ENCODE measurements around the gene PDE3A. TPM values are rescaled to one million over a fixed set of nuclear protein-coding genes. Genes with fewer than 3 reads are reported as not detected.

Gene PDE3A
- total RNA-seq, 2 experiments from 2014 or later: not detected

GRCh38 chr12:20508962-20509361 lies 140.6 kb downstream of the PDE3A start:
- Histone ChIP-seq H3K4me1 (ENCODE audit: insufficient read depth, low read length, poor library complexity, severe bottlenecking) (no peaks in the 10 kb centered on the region), H3K9me2 (ENCODE audit: insufficient read depth, low read length) (no peaks in the 10 kb centered on the region), H2AFZ (ENCODE audit: low read length) (no peak overlapping the region), H3K36me3 (ENCODE audit: insufficient read depth, low read length) (no peaks in the 10 kb centered on the region), H4K20me1 (ENCODE audit: insufficient read depth, low read length) (no peaks in the 10 kb centered on the region), H3K79me2 (ENCODE audit: insufficient read depth, low read depth, low read length) (no peaks in the 10 kb centered on the region), H3K27ac (ENCODE audit: low read depth, low read length, poor library complexity, severe bottlenecking) (no peak overlapping the region), H3K4me2 (ENCODE audit: low read length) (no peak overlapping the region), H3K4me3 (ENCODE audit: low read depth, low read length, poor library complexity, severe bottlenecking) (no peak overlapping the region), H3K9me3 (ENCODE audit: low read length) (no peaks in the 10 kb centered on the region)
- intact Hi-C loops (cut with micrococcal nuclease; ENCODE audit: unreplicated experiment): no loop called here
- ChIA-PET POLR2A (interaction anchor here (1.1 kb wide), 1 partner anchor 9 kb away, joined by 4 read pairs; no protein-coding TSS in a partner anchor), CTCF (ENCODE audit: unreplicated experiment) (no interaction called here)
- DNase-seq (ENCODE audit: low spot score): no peak
- no TSS peak for BruUV-seq (replicated peaks)
- TF ChIP-seq CTCF (conservative IDR thresholded peaks at IDR 0.05; ENCODE audit: low read length) (no peak), EZH2phosphoT487 (IDR thresholded peaks at IDR 0.05; ENCODE audit: borderline replicate concordance, low read depth, low read length) (no peak)

- CTCF ChIA-PET (ENCODE audit: unreplicated experiment): no interaction called here
- no TSS peak for BruUV-seq (replicated peaks)
- no peak overlapping the region for H2AFZ ChIP-seq (ENCODE audit: low read length)
Measured at GRCh38 chr12:20510811-20511210, 142.5 kb downstream of the PDE3A start.

GRCh38 chr12:20513189-20513588 lies 144.9 kb downstream of the PDE3A start:
- Histone ChIP-seq H3K9me3 (ENCODE audit: low read length) (no peaks in the 10 kb centered on the region), H3K9me2 (ENCODE audit: insufficient read depth, low read length) (no peaks in the 10 kb centered on the region), H3K4me2 (ENCODE audit: low read length) (no peak overlapping the region), H3K4me3 (ENCODE audit: low read depth, low read length, poor library complexity, severe bottlenecking) (no peak overlapping the region), H4K20me1 (ENCODE audit: insufficient read depth, low read length) (no peaks in the 10 kb centered on the region), H3K79me2 (ENCODE audit: insufficient read depth, low read depth, low read length) (no peaks in the 10 kb centered on the region), H3K4me1 (ENCODE audit: insufficient read depth, low read length, poor library complexity, severe bottlenecking) (no peaks in the 10 kb centered on the region), H3K36me3 (ENCODE audit: insufficient read depth, low read length) (no peaks in the 10 kb centered on the region), H3K27ac (ENCODE audit: low read depth, low read length, poor library complexity, severe bottlenecking) (no peak overlapping the region), H2AFZ (ENCODE audit: low read length) (no peak overlapping the region)
- BruUV-seq (replicated peaks): no TSS peak
- intact Hi-C loops (cut with micrococcal nuclease; ENCODE audit: unreplicated experiment): no loop called here
- TF ChIP-seq CTCF (conservative IDR thresholded peaks at IDR 0.05; ENCODE audit: low read length): no peak
- DNase-seq (ENCODE audit: low spot score): no peak
- ChIA-PET CTCF (ENCODE audit: unreplicated experiment) (no interaction called here), POLR2A (no interaction called here)

More at GRCh38 chr12:20510811-20511210, 142.5 kb downstream of the PDE3A start:
- intact Hi-C loops (cut with micrococcal nuclease; ENCODE audit: unreplicated experiment): no loop called here
- Histone ChIP-seq H3K27ac (ENCODE audit: low read depth, low read length, poor library complexity, severe bottlenecking) (no peak overlapping the region), H3K9me2 (ENCODE audit: insufficient read depth, low read length) (no peaks in the 10 kb centered on the region), H3K36me3 (ENCODE audit: insufficient read depth, low read length) (no peaks in the 10 kb centered on the region), H3K79me2 (ENCODE audit: insufficient read depth, low read depth, low read length) (no peaks in the 10 kb centered on the region), H3K4me2 (ENCODE audit: low read length) (no peak overlapping the region), H3K4me3 (ENCODE audit: low read depth, low read length, poor library complexity, severe bottlenecking) (no peak overlapping the region), H4K20me1 (ENCODE audit: insufficient read depth, low read length) (no peaks in the 10 kb centered on the region), H3K4me1 (ENCODE audit: insufficient read depth, low read length, poor library complexity, severe bottlenecking) (no peaks in the 10 kb centered on the region), H3K9me3 (ENCODE audit: low read length) (no peaks in the 10 kb centered on the region)
- no peak for DNase-seq (ENCODE audit: low spot score)
- POLR2A ChIA-PET: no interaction called here
- TF ChIP-seq EZH2phosphoT487 (IDR thresholded peaks at IDR 0.05; ENCODE audit: borderline replicate concordance, low read depth, low read length) (no peak), CTCF (conservative IDR thresholded peaks at IDR 0.05; ENCODE audit: low read length) (no peak)
